ENCODE measurements around the gene PCYOX1L.
A peak's percentile ranks its signal among the peaks of the same experiment; 100 is the strongest.

The PCYOX1L gene, protein sequence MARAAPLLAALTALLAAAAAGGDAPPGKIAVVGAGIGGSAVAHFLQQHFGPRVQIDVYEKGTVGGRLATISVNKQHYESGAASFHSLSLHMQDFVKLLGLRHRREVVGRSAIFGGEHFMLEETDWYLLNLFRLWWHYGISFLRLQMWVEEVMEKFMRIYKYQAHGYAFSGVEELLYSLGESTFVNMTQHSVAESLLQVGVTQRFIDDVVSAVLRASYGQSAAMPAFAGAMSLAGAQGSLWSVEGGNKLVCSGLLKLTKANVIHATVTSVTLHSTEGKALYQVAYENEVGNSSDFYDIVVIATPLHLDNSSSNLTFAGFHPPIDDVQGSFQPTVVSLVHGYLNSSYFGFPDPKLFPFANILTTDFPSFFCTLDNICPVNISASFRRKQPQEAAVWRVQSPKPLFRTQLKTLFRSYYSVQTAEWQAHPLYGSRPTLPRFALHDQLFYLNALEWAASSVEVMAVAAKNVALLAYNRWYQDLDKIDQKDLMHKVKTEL

DNA sequence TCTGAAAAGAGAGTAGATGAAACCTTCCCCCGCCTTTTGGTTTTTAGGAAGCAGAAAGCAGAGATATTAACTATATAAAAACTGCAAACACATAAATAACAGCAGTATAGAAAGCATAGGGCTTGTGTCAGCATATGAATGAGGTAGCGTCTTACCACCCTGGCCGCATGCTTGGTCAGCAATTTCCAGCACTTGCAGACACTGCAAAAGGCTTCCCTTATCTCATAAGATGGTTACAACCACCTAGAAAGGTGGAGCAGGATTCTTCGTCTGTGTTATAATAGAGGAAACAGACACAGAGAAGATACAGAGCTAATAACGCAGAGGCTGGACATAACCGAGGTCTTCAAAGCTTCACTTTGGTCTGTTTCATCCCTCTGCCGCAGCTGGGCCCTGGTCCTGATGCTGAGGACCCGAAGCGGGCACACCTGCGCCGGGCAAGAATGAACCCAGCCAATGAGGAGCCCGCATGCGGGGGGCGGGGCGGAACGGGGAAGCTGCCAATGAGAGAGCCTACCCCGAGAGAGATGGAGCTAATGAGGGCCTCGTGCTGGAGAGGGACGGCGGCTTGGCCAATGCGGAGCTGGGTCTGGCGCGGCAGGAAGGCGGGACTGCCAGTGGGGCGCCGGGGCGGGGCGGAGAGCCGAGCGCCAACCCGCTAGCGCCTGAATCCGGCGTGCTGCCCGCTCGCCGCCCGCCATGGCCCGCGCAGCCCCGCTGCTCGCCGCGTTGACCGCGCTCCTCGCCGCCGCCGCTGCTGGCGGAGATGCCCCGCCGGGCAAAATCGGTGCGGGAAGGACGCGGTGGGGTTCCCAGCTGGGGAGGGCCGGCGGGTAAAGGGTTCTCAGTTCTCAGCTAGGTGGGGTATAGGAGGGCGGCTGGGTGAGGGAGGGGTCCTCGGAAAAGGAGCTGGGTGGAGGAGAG, at the start of gene PCYOX1L:
TSS of gene PCYOX1L (plus strand) at position 677 of the 924 bp plus-strand sequence. CDS start at position 700, 23 bp downstream.
- Histone ChIP-seq H3K4me1 (ENCODE audit: low read length) (peaks cover 11% of the 10 kb centered on the region; the same call in 1 of the 2 replicates), H2AFZ (ENCODE audit: low read depth, low read length) (peak within 1 kb of the TSS; percentile 75; the same call in 1 of the 2 replicates), H3K4me3 (ENCODE audit: low read length) (peak within 1 kb of the TSS; percentile 93), H3K9ac (ENCODE audit: low read length) (peak within 1 kb of the TSS; percentile 84), H3K36me3 (replicated peaks; ENCODE audit: low read depth, low read length) (peaks cover 12% of the 10 kb centered on the region), H3K27me3 (ENCODE audit: low read depth, low read length) (no peaks in the 10 kb centered on the region), H3K27ac (ENCODE audit: low read length) (peak within 1 kb of the TSS; percentile 25; the same call in 1 of the 2 replicates), H3K9me3 (ENCODE audit: insufficient read depth, low read length) (no peaks in the 10 kb centered on the region), H3K79me2 (ENCODE audit: low read length) (peaks cover 13% of the 10 kb centered on the region), H4K20me1 (ENCODE audit: insufficient read depth, low read length) (no peaks in the 10 kb centered on the region), H3K4me2 (ENCODE audit: low read length) (peak within 1 kb of the TSS; percentile 80)
- TF ChIP-seq, protein P1, sequence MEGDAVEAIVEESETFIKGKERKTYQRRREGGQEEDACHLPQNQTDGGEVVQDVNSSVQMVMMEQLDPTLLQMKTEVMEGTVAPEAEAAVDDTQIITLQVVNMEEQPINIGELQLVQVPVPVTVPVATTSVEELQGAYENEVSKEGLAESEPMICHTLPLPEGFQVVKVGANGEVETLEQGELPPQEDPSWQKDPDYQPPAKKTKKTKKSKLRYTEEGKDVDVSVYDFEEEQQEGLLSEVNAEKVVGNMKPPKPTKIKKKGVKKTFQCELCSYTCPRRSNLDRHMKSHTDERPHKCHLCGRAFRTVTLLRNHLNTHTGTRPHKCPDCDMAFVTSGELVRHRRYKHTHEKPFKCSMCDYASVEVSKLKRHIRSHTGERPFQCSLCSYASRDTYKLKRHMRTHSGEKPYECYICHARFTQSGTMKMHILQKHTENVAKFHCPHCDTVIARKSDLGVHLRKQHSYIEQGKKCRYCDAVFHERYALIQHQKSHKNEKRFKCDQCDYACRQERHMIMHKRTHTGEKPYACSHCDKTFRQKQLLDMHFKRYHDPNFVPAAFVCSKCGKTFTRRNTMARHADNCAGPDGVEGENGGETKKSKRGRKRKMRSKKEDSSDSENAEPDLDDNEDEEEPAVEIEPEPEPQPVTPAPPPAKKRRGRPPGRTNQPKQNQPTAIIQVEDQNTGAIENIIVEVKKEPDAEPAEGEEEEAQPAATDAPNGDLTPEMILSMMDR (IDR thresholded peaks at IDR 0.05; ENCODE audit: low read depth, low read length), result no peak
- TF ChIP-seq EZH2phosphoT487 (IDR thresholded peaks at IDR 0.05; ENCODE audit: low read depth), result no peak

DNA sequence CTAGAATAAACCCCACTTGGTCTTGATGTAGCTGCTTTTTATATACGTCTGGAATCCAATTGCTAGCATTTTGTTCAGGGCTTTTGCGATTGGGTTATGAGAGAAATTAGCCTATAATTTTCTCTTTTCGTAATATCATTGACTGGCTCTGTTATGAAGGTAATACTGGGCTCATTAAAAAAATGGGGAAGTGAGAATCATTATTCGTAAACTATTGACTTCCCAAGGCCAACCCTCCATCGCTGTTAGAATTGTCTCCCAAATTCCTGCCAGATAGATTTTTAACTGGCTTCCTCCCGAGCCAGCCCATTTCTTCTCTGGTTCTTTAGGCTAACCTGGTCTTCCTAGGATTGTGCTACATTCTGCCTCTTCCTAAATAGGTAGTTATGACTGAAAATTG, 48.5 kb upstream of the PCYOX1L start:
- no peak for TF ChIP-seq EZH2phosphoT487 (IDR thresholded peaks at IDR 0.05; ENCODE audit: low read depth)
- TF ChIP-seq, protein P1 (IDR thresholded peaks at IDR 0.05; ENCODE audit: low read depth, low read length), result no peak
- H3K36me3 ChIP-seq (replicated peaks; ENCODE audit: low read depth, low read length), result no peaks in the 10 kb centered on the region
- H2AFZ ChIP-seq (ENCODE audit: low read depth, low read length), result no peak overlapping the region
- H3K4me1 ChIP-seq (ENCODE audit: low read length), result no peaks in the 10 kb centered on the region; the same call in 1 of the 2 replicates
- H3K27ac ChIP-seq (ENCODE audit: low read length), result no peak overlapping the region
- H4K20me1 ChIP-seq (ENCODE audit: insufficient read depth, low read length), result no peaks in the 10 kb centered on the region
- H3K27me3 ChIP-seq (ENCODE audit: low read depth, low read length), result no peaks in the 10 kb centered on the region
- H3K4me2 ChIP-seq (ENCODE audit: low read length), result no peak overlapping the region
- H3K4me3 ChIP-seq (ENCODE audit: low read length), result no peak overlapping the region
- H3K9ac ChIP-seq (ENCODE audit: low read length), result no peak overlapping the region
- H3K9me3 ChIP-seq (ENCODE audit: insufficient read depth, low read length), result no peaks in the 10 kb centered on the region
- H3K79me2 ChIP-seq (ENCODE audit: low read length), result no peaks in the 10 kb centered on the region

DNA sequence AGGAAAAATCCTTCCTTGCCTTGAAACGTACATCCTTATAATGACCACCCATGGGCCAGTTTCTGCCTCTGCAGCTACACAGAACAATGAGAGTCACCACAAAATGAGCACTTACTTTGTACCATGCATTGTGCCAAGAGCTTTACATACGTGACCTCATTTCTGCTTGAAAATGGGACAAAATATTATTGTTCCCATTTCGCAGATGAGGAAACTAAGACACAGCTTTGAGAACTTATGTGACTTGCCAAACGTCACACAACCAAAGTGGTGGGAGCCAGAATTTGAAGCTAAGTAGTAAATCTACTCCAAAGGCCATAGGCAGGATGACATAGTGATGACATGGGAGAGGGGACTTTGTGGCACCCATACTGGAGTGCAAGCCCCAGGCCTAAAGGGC, 47.4 kb upstream of the PCYOX1L start:
- Histone ChIP-seq H3K27ac (ENCODE audit: low read length) (no peak overlapping the region), H3K36me3 (replicated peaks; ENCODE audit: low read depth, low read length) (no peaks in the 10 kb centered on the region), H2AFZ (ENCODE audit: low read depth, low read length) (no peak overlapping the region), H4K20me1 (ENCODE audit: insufficient read depth, low read length) (no peaks in the 10 kb centered on the region), H3K9me3 (ENCODE audit: insufficient read depth, low read length) (no peaks in the 10 kb centered on the region), H3K4me1 (ENCODE audit: low read length) (no peaks in the 10 kb centered on the region; the same call in 1 of the 2 replicates), H3K9ac (ENCODE audit: low read length) (no peak overlapping the region), H3K79me2 (ENCODE audit: low read length) (no peaks in the 10 kb centered on the region), H3K4me2 (ENCODE audit: low read length) (no peak overlapping the region), H3K27me3 (ENCODE audit: low read depth, low read length) (no peaks in the 10 kb centered on the region), H3K4me3 (ENCODE audit: low read length) (no peak overlapping the region)
- TF ChIP-seq, protein P1 (IDR thresholded peaks at IDR 0.05; ENCODE audit: low read depth, low read length), result no peak
- TF ChIP-seq EZH2phosphoT487 (IDR thresholded peaks at IDR 0.05; ENCODE audit: low read depth), result no peak
